Neuronal stem cell (in vitro differentiated cells): ENCODE results near the gene PDZRN4.

ENCODE experiments used
- DNase-seq: peaks from one replicate; pipeline ENCODE4 v3.0.0-alpha.2; 2013; ENCODE audit warnings: low spot score
- H2AFZ ChIP-seq: one replicate; pipeline ENCODE4 v1.6.1; 2013; ENCODE audit warnings: mild to moderate bottlenecking, low read length, inconsistent platforms
- H2AK5ac ChIP-seq: 2 replicates; pipeline ENCODE4 v1.6.1; 2013; ENCODE audit warnings: low read depth, mild to moderate bottlenecking, inconsistent platforms, low read length, moderate library complexity, mixed read lengths
- H2BK120ac ChIP-seq: 2 replicates; pipeline ENCODE4 v1.6.1; 2013; ENCODE audit warnings: low read depth, mild to moderate bottlenecking, inconsistent platforms, low read length, moderate library complexity, mixed read lengths
- H2BK12ac ChIP-seq: one replicate; pipeline ENCODE4 v1.6.1; 2013; ENCODE audit warnings: low read length, inconsistent platforms
- H2BK15ac ChIP-seq: 2 replicates; pipeline ENCODE4 v1.6.1; 2013; ENCODE audit warnings: mild to moderate bottlenecking, low read length, inconsistent platforms, mixed read lengths
- H2BK5ac ChIP-seq: one replicate; pipeline ENCODE4 v1.6.1; 2013; ENCODE audit warnings: inconsistent platforms, mild to moderate bottlenecking, low read length, moderate library complexity
- H3K14ac ChIP-seq: one replicate; pipeline ENCODE4 v1.6.1; 2013; ENCODE audit warnings: low read length, inconsistent platforms
- H3K18ac ChIP-seq: 2 replicates; pipeline ENCODE4 v1.6.1; 2013; ENCODE audit warnings: low read length, inconsistent platforms
- H3K23ac ChIP-seq: 2 replicates; pipeline ENCODE4 v1.6.1; 2013; ENCODE audit warnings: low read depth, mild to moderate bottlenecking, mixed read lengths, low read length, inconsistent platforms; ENCODE audit not compliant: poor library complexity
- H3K27ac ChIP-seq: replicated peaks from 3 replicates; pipeline ENCODE4 v1.5.1; 2013; ENCODE audit warnings: low read length, inconsistent platforms
- H3K27me3 ChIP-seq, 3 experiments: 2 replicates each; pipeline ENCODE4 v1.6.1; 2013; ENCODE audit warnings: low read length in 3 of 3, mild to moderate bottlenecking in 2 of 3, inconsistent platforms in 1 of 3, low read depth in 1 of 3, mixed read lengths in 1 of 3, moderate library complexity in 1 of 3; ENCODE audit not compliant: control insufficient read depth in 3 of 3, insufficient read depth in 3 of 3
- H3K36me3 ChIP-seq, 2 donors: replicated peaks in 1 of 2; 2 replicates each; pipeline ENCODE4 v1.6.1; 2013; ENCODE audit warnings: low read length in 2 of 2; ENCODE audit not compliant: control insufficient read depth in 2 of 2, insufficient read depth in 2 of 2
- H3K4ac ChIP-seq: 2 replicates; pipeline ENCODE4 v1.6.1; 2013; ENCODE audit warnings: inconsistent platforms, mild to moderate bottlenecking, low read length, moderate library complexity
- H3K4me1 ChIP-seq, 2 donors: 1 replicate in 1 of 2; 2 replicates in 1 of 2; pipeline ENCODE4 v1.6.1; 2013; ENCODE audit warnings: low read length in 2 of 2, low read depth in 1 of 2; ENCODE audit not compliant: control insufficient read depth in 2 of 2, insufficient read depth in 1 of 2
- H3K4me2 ChIP-seq: one replicate; pipeline ENCODE4 v1.6.1; 2013; ENCODE audit warnings: mild to moderate bottlenecking, low read length, inconsistent platforms; ENCODE audit not compliant: insufficient read depth, poor library complexity, severe bottlenecking
- H3K4me3 ChIP-seq, 2 donors: 2 replicates each; pipeline ENCODE4 v1.5.1; 2013; ENCODE audit warnings: low read length in 2 of 2, mild to moderate bottlenecking in 2 of 2, inconsistent platforms in 1 of 2, moderate library complexity in 1 of 2
- H3K79me1 ChIP-seq: one replicate; pipeline ENCODE4 v1.6.1; 2013; ENCODE audit warnings: low read depth, mild to moderate bottlenecking, inconsistent platforms, low read length, moderate library complexity
- H3K9ac ChIP-seq: one replicate; pipeline ENCODE4 v1.6.1; 2013; ENCODE audit warnings: mild to moderate bottlenecking, low read depth, low read length, inconsistent platforms; ENCODE audit not compliant: poor library complexity
- H3K9me3 ChIP-seq, 2 donors: replicated peaks in 1 of 2; 2 replicates each; pipeline versions ENCODE3 to v1.6.1; 2013; ENCODE audit warnings: low read length in 2 of 2, mild to moderate bottlenecking in 2 of 2, inconsistent platforms in 1 of 2, low read depth in 1 of 2, mixed read lengths in 1 of 2, moderate library complexity in 1 of 2; ENCODE audit not compliant: control insufficient read depth in 2 of 2, insufficient read depth in 1 of 2
- H4K8ac ChIP-seq: one replicate; pipeline ENCODE4 v1.6.1; 2013; ENCODE audit warnings: low read depth, mild to moderate bottlenecking, inconsistent platforms, low read length, moderate library complexity
- H4K91ac ChIP-seq: one replicate; pipeline ENCODE4 v1.6.1; 2013; ENCODE audit warnings: low read length, low read depth, mild to moderate bottlenecking, inconsistent platforms; ENCODE audit not compliant: poor library complexity
- WGBS, 2 donors: extraction: QIAGEN DNeasy Blood & Tissue Kit; methylation state at CpG; one replicate each; pipeline ENCODE4 v1.1.7; 2013; ENCODE audit warnings: missing lambda C conversion rate in 2 of 2, mixed read lengths in 1 of 2; ENCODE audit not compliant: insufficient read length in 2 of 2, insufficient replicate concordance in 1 of 2; ENCODE audit errors: extremely low coverage in 2 of 2; 5-methylcytosine and 5-hydroxymethylcytosine counted together

The PDZRN4 gene

DNA sequence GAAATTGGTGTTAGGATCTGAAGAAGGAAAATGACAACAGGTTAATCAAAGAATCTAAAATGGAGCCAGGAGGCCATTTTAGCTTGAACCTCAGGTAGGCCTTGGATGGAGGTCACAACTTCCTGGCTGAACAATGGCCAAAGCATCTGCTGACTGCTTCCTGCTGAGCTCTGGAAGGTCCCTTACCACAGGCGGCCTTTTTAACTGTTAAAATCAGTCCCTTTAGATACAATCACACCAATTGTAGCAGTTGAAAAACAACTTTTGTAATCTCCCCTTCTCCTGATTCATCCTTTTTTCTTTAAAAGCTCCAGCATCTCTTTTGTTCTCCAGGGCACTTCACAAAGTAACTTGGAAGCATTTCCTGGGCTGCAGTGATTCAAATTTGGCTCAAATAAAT, 388.8 kb downstream of the PDZRN4 start:
- no peak overlapping the region for H3K23ac ChIP-seq
- H2AFZ ChIP-seq = peak overlapping the region; percentile 55
- no peak overlapping the region for H3K4ac ChIP-seq
- H3K4me3 ChIP-seq = no peak overlapping the region
- no peak overlapping the region for H2BK120ac ChIP-seq
- H3K79me1 ChIP-seq = no peaks in the 10 kb centered on the region
- H3K27me3 ChIP-seq = no peaks in the 10 kb centered on the region
- H4K91ac ChIP-seq = no peak overlapping the region
- no peak overlapping the region for H3K18ac ChIP-seq
- H3K14ac ChIP-seq = no peak overlapping the region
- H4K8ac ChIP-seq = no peak overlapping the region
- H2BK12ac ChIP-seq = no peak overlapping the region
- no peak overlapping the region for H2BK15ac ChIP-seq
- no peak overlapping the region for H3K27ac ChIP-seq
- H3K36me3 ChIP-seq = no peaks in the 10 kb centered on the region
- H3K9me3 ChIP-seq = peaks cover 0 to 2% of the 10 kb centered on the region in 2 donors
- DNase-seq = no peak
- no peak overlapping the region for H3K4me2 ChIP-seq
- H3K9ac ChIP-seq = no peak overlapping the region
- no peak overlapping the region for H2BK5ac ChIP-seq
- H3K4me1 ChIP-seq = peaks cover 0 to 17% of the 10 kb centered on the region in 2 donors
- no peak overlapping the region for H2AK5ac ChIP-seq
- WGBS, 2 donors = no CpG with 5 or more reads among the region's 1 CpG

DNA sequence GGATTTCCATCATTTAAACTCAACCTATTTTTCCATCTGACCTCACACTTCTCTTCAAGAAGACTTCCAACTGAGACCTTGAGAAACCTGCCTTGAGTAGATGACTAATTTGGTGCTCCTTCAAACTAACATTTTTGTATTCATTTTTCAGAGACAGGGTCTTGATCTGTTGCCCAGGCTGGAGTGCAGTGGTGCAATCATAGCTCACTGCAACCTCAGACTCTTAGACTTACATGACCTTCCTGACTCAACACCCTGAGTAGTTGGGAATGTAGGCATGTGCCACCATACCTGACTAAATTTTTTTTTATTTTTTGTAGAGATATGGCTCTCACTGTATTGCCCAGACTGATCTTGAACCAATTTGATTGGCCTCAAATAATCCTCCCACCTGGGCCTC, 389.9 kb downstream of the PDZRN4 start:
- H3K79me1 ChIP-seq = no peaks in the 10 kb centered on the region
- no peak overlapping the region for H3K27ac ChIP-seq
- H3K4ac ChIP-seq = no peak overlapping the region
- no peak overlapping the region for H3K9ac ChIP-seq
- peaks cover 0 to 17% of the 10 kb centered on the region in 2 donors for H3K4me1 ChIP-seq
- no peak overlapping the region for H2AFZ ChIP-seq
- no peak overlapping the region for H3K4me3 ChIP-seq
- no peak overlapping the region for H2BK5ac ChIP-seq
- no peak overlapping the region for H3K18ac ChIP-seq
- no peak overlapping the region for H2BK12ac ChIP-seq
- H4K8ac ChIP-seq = no peak overlapping the region
- H3K23ac ChIP-seq = no peak overlapping the region
- no peak overlapping the region for H2AK5ac ChIP-seq
- H3K27me3 ChIP-seq = no peaks in the 10 kb centered on the region
- H3K4me2 ChIP-seq = no peak overlapping the region
- DNase-seq = no peak
- H3K14ac ChIP-seq = no peak overlapping the region
- H2BK120ac ChIP-seq = no peak overlapping the region
- H4K91ac ChIP-seq = no peak overlapping the region
- no peak overlapping the region for H2BK15ac ChIP-seq
- H3K9me3 ChIP-seq = peaks cover 0 to under 1% of the 10 kb centered on the region in 2 donors
- no peaks in the 10 kb centered on the region for H3K36me3 ChIP-seq

DNA sequence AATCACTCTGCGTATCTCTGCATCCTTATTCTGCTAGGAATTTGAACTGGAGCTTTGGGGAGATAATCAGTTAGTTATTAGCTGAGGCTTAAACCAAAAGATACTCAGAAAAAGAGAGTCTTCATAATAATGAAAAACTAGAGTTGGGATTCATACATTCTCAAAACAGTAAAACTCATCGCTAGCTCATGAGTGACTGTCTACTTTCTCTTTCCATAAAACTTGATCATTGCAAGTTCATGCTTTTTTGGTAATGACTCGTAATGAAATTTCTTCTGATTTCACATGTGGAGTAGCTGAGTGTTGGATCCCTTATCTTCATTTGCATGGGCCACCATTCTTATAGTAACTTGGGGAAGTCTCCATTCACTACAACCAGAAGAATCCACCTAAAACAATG, 397.7 kb downstream of the PDZRN4 start:
- no peak overlapping the region for H3K9ac ChIP-seq
- no peak for DNase-seq
- no peak overlapping the region for H2AFZ ChIP-seq
- no peak overlapping the region for H2AK5ac ChIP-seq
- no peak overlapping the region for H2BK12ac ChIP-seq
- no peaks in the 10 kb centered on the region for H3K27me3 ChIP-seq
- no peak overlapping the region for H3K14ac ChIP-seq
- no peak overlapping the region for H3K23ac ChIP-seq
- no peaks in the 10 kb centered on the region for H3K36me3 ChIP-seq
- H3K4me3 ChIP-seq = no peak overlapping the region
- no peaks in the 10 kb centered on the region for H3K79me1 ChIP-seq
- no peak overlapping the region for H2BK120ac ChIP-seq
- no peak overlapping the region for H3K27ac ChIP-seq
- WGBS, 2 donors = no CpG with 5 or more reads among the region's 3 CpGs
- no peak overlapping the region for H3K4ac ChIP-seq
- H4K8ac ChIP-seq = no peak overlapping the region
- no peaks in the 10 kb centered on the region for H3K9me3 ChIP-seq
- H4K91ac ChIP-seq = no peak overlapping the region
- no peaks in the 10 kb centered on the region for H3K4me1 ChIP-seq
- no peak overlapping the region for H2BK5ac ChIP-seq
- H2BK15ac ChIP-seq = no peak overlapping the region
- H3K18ac ChIP-seq = no peak overlapping the region
- no peak overlapping the region for H3K4me2 ChIP-seq

DNA sequence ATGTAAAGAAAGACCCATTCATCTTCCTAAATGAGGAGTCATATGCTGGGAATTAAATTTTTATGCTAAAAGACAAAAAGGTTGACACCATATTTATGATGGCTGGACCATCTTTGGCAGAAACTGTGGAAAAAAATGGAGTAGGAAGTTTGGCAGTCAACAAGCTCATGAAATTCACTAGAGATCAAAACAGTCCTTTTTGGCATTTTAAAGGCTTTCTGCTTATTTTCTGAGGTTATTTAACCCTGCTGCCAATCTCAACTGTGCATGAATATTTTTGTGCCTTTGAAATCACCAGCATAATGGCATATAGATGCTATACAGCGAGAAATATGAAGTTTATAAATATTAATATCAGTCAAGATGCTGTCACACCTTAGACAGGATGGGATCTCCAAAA, 399.5 kb downstream of the PDZRN4 start:
- no peak overlapping the region for H3K27ac ChIP-seq
- H3K18ac ChIP-seq = no peak overlapping the region
- no peak overlapping the region for H3K4ac ChIP-seq
- no peak overlapping the region for H3K4me2 ChIP-seq
- peaks cover 0 to 3% of the 10 kb centered on the region in 2 donors for H3K4me1 ChIP-seq
- H2BK5ac ChIP-seq = no peak overlapping the region
- no peak overlapping the region for H3K14ac ChIP-seq
- DNase-seq = no peak
- H4K8ac ChIP-seq = no peak overlapping the region
- no peak overlapping the region for H3K4me3 ChIP-seq
- no peak overlapping the region for H4K91ac ChIP-seq
- H2AFZ ChIP-seq = no peak overlapping the region
- H3K79me1 ChIP-seq = no peaks in the 10 kb centered on the region
- no CpG with 5 or more reads among the region's 1 CpG for WGBS, 2 donors
- no peaks in the 10 kb centered on the region for H3K36me3 ChIP-seq
- H3K23ac ChIP-seq = no peak overlapping the region
- no peaks in the 10 kb centered on the region for H3K27me3 ChIP-seq
- H2BK120ac ChIP-seq = no peak overlapping the region
- no peak overlapping the region for H2BK15ac ChIP-seq
- H3K9me3 ChIP-seq = no peaks in the 10 kb centered on the region
- H2BK12ac ChIP-seq = no peak overlapping the region
- no peak overlapping the region for H2AK5ac ChIP-seq
- H3K9ac ChIP-seq = no peak overlapping the region
